GM19455 (cell line): ENCODE results near the gene SH3BP5.
A peak's percentile ranks its signal among the peaks of the same experiment; 100 is the strongest.

Source experiments
- ATAC-seq: cut with Tn5 transposase; IDR thresholded peaks from one replicate; pipeline ENCODE4 v1.9.1; 2021; ENCODE audit not compliant: unreplicated experiment

Gene SH3BP5

GRCh38 chr3:15207836-15208504 lies 124.4 kb downstream of the SH3BP5 start:
- ATAC-seq: no peak

GRCh38 chr3:15206662-15207576 lies 125.5 kb downstream of the SH3BP5 start:
- peak; percentile 30 for ATAC-seq

- ATAC-seq: peak; percentile 87
Measured at GRCh38 chr3:15205934-15206661, 126.3 kb downstream of the SH3BP5 start, which contains the start of gene CAPN7. Gene CAPN7 (plus strand): TSS chr3:15206246. CDS start chr3:15206496, 250 bp downstream.

GRCh38 chr3:15205482-15205933 lies 126.9 kb downstream of the SH3BP5 start:
- ATAC-seq: no peak
